ENCODE measurements around the gene NINL. TPM values are rescaled to one million over a fixed set of nuclear protein-coding genes. Genes with fewer than 3 reads are reported as not detected.
"Not testable (repeated sequence)": the region's sequence is repeated elsewhere in the genome, so short reads cannot be mapped to it uniquely, and the experiment has no call there.

Gene NINL
- total RNA-seq, 2 donors from 2014 or later = 3.8 to 5.1 TPM

DNA sequence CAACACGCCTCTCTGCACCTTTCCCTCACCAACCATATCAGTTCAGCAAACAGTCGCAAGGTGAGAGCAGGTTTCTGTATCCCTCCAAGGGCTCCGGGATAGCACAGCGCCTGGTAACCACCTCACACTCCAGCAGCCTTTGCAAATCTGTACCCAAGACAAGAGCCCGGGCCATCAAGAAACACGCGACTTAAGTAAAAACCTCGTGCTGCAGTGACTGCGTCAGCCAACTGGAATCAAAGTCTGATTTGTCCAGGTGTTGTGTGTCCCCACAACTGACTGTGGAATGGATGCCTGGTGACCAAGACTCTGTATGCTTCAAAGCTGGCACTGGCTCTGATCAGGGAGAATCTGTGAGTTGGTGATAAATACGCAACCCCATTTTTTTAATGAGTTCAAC, 74.1 kb downstream of the NINL start:
- DNase-seq (no peak), ATAC-seq (no peak)
- intact Hi-C loops (cut with DNase I) = no loop called here

DNA sequence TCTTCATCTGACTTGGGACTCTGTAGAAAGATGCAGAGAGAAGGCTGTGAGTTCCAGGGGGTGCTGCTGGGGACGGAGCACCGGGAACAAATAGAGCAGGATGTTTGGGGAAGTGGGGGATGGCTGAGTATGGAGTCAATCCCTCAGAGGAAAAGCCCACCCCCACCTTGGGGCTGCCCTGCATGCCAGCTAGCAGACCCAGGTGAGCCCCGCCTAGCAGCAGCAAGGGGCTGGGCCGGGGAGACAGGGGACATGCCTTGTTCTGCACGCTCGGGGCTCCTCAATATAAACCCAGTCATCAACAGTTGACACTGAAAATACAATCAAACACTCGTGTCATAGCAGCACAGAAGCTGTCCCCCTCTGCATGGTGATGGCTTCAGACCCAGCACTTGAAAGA, 74.6 kb downstream of the NINL start:
- DNase-seq = no peak
- no peak for ATAC-seq
- intact Hi-C loops (cut with DNase I) = no loop called here

DNA sequence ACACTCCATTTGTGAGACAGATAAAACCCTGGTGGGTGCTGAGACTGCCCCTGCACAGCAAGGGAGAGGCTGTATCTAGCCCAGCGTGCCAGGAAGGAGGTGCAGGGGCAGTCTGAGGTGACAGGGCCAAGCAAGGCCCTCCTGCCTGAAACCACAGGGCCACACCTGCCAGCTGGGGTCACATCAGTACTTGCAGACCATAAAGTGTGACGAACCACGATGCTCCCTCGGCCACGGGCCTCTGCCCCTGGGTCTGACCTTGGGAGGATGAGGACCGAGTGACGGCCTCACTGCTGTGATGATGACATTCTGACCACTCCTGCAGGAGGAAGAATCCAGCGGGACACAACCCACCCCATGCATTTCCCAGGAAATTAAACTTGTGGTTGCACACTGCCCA, 75.1 kb downstream of the NINL start:
- no peak for ATAC-seq
- intact Hi-C loops (cut with DNase I) = no loop called here
- DNase-seq = no peak

DNA sequence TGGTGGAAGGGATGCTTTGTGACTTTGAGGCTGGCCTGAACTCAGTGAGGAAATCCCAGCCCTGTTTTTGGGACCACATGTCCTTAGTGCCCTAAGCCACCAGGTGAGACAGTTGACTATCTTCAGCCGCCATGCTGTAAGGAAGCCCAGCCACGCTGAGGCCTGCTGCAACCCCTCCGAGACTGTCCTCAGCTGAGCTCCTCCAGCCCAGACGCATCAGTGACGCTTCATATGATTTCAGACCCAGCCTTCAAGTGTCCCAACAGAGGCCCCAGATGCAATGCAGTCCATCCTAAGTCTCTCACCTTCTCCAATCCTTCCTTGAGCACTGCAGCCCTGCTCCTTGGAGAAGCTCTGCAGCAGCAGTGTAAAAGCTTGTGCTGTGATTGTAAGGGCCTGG, 76.2 kb downstream of the NINL start:
- intact Hi-C loops (cut with DNase I) = no loop called here
- ATAC-seq = no peak

DNA sequence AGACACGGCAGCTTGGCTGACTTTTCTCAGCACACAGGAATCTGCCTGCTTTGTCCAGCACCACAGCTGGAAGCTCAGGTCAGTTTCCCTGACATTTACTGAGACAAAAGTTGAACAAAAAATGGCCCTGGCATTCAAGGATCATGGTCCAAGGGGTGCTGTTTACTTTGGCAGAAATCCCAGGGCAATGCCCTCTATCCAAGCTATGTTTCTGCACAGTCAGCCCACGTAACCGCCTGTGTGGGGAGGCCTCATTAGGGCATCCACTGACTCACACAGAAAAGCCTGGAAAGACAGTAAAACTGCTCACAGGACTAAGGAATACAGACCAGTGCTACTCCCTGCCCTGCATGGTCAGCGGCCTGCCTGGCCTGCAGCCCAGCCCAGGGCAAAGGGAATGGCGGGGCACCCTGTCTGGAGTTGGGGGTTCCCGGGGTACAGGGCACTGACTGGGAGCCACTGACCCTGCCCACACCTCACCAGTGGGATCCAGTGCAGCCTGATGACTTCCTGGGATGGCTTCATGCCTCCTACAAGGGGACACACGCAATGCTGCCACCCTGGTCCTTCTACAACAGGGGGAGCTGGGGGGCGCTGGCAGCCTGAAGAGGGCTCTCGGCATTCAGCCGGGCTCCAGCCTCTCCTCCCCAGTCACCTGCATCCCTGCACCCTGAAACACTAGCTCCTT, 77.1 kb downstream of the NINL start:
- ATAC-seq (peak; percentile 59 to 94), DNase-seq (no peak)
- intact Hi-C loops (cut with DNase I) = no loop called here

More for the DNA sequence above, 76.2 kb downstream of the NINL start:
- no peak for DNase-seq

DNA sequence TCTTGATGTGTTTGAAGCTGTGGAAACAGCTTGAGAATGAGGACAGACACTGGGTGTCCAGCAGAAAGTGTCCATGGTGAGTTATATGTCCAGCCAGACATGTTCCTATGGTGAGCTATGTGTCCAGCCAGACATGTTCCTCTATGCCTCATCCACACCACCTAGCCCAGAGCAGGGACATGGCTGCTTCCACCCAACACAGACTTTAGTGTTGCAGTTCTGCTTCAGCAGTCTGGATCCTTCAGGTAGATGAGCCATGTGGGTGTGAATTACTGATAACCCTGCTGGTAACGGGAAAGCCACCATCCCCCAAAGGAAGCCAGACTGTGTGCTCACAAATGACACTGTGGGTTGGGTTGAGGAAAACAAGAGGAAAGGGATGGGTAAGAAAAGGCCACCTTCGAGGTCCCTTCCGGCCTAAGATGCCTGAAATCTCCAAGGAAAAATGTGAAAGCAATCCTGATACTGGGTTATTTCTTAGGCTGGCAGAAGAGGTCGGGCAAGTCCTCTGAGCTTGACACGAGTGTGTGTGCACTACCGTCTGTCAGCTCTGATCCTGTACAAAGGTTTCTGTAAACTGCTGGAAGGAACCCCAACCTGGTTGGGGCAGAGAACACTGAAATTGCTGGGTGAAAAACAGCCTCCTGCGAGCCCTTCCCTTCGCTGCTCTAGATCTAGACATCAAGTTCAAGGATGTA, 77.8 kb downstream of the NINL start:
- no peak for DNase-seq
- intact Hi-C loops (cut with DNase I) = no loop called here
- ATAC-seq = peak; percentile 14 to 38

DNA sequence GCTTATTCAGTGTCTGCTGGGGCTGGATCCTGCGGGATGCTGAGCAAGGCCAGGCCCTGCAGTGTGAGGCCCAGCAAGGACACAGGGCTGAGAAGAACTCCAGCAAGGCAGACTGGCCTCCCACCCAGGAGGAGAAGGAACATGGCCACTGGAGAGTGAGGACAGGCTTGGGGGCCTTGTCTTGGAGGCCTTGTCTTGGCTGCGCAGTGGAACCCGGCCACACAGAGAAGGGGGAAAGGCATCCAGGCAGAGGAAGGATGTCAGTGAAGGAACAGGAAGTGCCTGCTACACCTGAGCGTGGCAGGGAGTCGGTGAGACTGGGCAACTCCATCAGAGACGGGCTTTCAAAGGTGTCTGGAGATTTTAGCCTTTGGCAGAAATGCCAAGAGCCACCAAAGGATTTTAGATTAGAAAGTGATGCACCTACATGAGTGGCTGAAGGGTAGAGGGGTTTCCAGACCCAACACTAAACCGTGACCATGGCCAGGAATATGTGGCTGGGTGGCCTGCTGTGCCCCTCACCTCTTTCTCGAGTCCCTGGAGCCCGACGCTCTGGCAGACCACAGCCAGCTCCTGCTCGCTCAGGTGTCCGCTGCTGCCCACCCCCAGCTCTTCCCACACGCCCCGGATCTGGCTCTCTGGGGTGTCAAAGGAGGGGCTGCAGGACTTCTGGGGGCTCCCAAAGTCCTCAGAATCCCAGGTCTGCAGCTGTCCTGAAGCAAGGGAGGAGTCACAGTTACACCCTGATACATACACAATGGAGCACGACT, 80.8 kb downstream of the NINL start:
- intact Hi-C loops (cut with DNase I) = no loop called here
- no peak for ATAC-seq
- DNase-seq = no peak

DNA sequence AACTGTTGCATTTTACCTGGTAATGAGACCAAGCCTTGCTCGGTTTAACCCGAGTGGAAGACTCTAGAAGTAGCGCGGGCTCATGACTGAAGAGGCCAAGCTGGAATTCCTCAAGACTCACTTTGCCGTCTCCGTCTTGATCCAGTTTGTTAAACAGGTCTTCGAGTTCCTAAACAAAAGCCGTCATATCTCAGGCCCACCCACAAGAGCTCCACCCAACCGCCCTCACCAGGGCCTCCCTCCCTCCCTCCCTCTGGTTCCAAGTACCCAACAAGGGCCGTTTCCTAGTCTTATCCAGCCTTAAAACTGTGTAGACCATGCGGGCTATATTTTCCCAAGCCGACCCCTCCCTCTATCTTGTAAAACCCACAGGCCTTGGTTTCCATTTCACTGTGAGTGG, 81.4 kb downstream of the NINL start:
- no peak for DNase-seq
- no peak for ATAC-seq
- intact Hi-C loops (cut with DNase I) = no loop called here

DNA sequence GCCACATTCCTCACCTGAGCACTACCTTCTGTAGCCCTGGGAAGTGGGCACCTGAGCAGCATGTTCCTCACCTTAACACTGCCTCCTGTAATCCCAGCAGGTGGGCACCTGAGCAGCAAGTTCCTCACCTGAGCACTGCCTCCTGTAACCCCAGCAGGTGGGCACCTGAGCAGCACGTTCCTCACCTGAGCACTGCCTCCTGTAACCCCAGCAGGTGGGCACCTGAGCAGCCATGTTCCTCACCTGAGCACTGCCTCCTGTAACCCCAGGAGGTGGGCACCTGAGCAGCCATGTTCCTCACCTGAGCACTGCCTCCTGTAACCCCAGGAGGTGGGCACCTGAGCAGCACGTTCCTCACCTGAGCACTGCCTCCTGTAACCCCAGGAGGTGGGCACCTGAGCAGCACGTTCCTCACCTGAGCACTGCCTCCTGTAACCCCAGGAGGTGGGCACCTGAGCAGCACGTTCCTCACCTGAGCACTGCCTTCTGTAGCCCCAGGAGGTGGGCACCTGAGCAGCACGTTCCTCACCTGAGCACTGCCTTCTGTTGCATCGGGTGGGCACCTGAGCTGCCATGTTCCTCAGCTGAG, 82.2 kb downstream of the NINL start:
- intact Hi-C loops (cut with DNase I); DNase-seq; ATAC-seq: not testable (repeated sequence)

DNA sequence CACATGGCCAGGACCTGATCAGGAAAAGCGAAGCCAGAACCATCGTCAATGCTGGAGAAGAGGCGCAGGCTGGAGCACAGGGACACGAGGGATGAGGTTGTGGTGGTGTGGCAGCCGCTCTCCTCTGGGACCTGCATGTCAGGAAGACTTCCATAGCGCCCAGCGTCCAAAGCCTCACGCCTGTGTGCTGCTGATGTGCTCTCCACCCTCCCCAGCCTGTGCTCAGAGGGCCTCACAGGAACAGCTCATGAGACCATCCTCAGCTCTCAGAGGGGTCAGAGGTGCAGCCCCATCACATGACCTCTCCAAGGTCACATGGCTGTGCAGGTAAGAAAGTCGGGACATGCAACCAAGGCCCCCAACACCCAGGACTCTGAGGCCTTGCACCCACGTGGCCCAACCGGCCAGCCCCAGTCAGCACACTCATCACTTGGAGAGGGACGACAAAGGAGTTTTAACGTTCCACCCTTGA, 84.4 kb downstream of the NINL start:
- ATAC-seq (no peak), DNase-seq (no peak)
- intact Hi-C loops (cut with DNase I) = no loop called here

DNA sequence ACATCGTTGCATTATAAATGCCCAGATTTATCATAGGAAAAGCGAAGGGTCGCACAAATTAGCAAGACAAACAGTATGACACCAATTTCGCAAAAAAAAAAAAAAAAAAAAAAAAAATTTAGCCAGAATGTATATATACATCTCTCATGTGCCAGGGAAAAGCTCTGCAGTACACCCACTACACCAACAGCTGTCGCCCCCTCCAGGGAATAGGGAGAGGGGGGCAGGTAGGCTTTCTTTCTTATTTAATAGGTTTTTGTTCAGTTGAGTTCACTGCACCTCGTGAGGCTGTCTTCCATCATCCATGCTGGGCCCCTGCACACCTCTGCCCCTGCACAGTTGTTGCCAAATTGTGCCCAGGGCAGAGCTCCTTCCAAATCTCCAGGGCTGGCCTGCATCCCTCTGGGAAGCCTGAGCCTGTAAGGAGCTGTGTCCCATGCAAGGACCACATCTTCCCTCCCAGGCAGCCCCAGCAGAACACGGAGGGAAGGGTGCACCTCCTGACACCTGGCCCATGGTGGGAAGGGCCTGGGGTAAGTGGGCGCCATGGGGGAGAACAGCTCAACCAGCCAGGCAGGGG, 85.4 kb downstream of the NINL start:
- intact Hi-C loops (cut with DNase I) = no loop called here
- ATAC-seq (no peak), DNase-seq (no peak)

DNA sequence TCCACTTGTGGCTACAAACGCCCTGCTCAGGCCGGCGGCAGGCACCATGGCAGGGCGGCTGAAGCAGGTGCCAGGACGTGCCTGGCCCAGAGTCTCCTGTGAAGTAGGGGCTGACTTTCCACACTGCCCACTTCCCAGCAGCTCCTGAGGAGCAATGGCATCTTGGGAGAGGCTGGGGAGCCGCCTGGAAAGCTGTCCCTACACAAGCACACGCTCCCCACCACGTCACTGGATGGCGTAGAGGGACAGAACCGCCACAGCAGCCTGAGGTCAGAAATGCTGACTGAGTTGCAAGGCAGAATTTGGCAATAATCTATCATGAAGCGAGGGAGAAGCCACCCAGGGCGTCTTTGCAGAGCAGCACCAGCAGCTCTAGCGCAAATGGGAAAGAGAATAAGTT, 86.3 kb downstream of the NINL start:
- intact Hi-C loops (cut with DNase I) = no loop called here
- ATAC-seq = no peak
- DNase-seq = no peak

DNA sequence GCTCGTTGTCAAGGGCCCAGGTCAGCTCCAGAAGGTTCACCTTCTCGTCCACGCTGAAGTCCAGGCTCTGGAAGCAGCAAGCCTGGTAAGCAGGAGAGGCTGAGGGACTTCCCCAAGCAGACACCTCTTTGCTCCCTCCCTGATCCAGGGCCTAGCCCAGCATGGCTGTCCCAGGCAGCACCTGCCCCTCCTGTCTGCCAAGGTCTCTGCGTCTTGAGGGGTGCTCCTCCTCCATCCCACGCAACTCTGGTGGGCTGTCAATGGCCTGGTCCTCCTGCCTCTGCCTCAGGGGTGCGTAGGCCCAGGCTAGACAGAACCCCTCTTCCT, 87.1 kb downstream of the NINL start:
- intact Hi-C loops (cut with DNase I) = no loop called here
- DNase-seq = no peak
- ATAC-seq = no peak

DNA sequence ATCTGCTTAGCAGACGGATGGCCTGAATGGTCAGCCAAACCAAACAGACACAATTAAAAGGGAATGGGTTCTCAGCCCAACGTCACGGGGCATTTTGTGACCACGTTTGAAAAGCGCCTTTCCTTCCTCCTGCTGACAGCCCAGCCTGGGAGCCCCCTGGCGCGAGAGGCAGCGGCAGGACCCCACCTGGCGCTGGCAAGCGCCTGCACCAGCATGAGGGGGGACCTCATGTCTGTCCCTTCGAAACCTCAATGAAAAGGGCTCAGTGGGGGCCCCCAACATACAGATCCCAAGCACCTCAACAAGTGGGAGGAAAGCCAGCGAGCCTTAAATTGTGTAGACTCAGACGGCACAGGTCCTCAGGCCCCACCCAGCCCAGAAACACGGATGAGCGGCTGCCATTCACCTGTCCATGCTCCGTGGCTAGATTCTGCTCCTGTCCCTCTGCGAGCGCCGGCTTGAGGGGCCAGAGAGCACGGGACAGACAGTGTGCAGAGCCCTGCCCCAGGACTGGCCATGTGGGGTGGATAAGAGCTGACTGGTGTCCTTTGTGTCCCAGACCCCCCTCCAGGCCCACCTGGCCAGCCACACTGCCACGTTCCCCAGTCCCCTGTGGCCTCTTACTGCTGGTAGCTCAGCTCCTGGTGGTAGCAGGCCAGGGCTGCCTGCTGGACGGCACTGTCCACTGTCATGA, 87.6 kb downstream of the NINL start:
- DNase-seq (no peak), ATAC-seq (no peak)
- intact Hi-C loops (cut with DNase I) = no loop called here

DNA sequence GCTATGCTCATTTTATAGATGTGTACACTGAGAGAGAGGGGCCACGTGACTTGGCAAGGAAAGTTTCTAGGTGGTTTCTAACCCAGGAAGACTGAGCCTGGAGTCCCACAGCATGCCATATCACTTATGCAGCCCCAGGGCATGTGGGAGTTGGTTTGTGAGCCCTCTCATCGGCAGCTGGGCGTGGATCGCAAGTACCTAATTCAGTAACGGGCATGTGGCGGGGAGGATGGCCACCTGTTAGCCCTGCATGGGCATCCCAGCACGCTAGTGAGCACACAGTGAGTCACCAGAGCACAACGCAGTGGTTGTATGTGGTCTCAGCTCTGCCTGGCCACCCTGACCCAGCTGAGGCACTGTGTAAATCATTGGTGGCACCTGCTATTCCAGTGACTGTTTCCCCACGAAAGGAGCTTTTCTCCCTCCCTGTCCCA, 88.3 kb downstream of the NINL start:
- ATAC-seq (no peak), DNase-seq (no peak)
- intact Hi-C loops (cut with DNase I) = no loop called here

DNA sequence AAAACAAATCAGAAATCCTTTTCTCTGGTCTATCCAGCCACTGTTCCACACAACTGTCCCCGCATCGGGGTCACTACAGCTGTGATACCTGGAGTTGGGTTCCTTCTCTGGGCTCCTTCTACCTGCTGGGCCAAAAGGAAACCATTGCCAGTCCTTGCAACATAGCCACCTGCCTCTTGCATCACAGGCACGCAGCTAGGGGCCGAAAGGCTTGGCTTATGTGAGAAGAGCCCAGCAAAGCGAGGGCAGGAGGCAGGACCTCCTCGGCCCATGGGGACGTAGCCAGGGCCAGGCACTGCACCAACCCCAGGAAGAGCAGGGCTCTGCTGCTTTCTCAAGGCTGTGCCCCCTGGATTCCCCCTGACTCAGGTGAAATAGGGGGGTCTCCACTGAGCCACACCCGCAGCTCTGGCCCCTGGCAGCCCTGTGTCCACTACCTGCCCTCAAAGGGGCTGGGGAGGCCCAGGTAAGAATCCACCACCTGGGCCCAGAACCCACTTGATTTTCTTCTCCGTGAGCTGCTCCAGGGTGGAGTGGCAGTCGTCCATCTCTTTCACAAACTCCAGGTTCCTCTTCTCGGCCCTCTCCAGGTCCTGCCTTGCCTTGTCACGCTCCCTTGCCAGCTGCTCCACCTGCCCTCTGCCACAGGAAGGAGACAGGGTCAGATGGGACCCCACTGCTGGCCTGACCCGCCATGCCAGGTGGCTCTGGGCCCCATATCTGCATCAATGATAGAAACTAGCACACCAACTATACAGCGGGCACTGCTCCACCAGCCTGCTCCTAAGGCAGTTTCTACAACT, 89.0 kb downstream of the NINL start:
- DNase-seq (no peak), ATAC-seq (no peak)
- intact Hi-C loops (cut with DNase I) = no loop called here

DNA sequence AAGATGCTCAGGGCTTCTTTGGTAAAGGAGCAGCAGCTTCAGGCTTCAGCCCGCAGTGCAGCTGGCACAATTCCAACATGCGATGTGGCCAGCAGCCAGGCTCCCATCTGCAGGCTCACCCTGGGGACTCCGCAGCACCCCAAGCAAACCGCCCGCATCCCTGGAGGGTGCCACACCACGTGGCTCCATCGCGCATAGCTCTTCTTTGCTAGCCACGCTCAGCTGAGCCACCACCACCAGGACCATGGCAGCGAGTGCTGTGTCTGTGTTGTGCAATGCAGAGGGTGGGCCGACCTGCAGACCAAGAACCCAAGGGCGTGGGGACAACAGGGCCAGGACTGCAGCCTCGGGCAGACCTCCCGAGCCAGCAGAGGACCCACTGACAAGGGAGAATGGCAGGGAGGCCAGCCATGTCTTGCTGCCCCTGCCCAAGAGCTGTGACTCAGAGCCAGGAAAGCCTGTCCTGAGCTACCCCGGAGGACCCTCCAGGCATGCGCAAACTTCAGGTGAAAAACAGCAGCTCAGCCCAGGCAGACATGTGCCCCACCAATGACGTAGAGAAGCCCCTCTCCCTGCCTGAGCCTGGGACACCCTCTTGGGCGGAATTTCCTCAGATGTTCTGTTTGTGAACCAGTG, 90.0 kb downstream of the NINL start:
- no peak for DNase-seq
- intact Hi-C loops (cut with DNase I) = no loop called here
- no peak for ATAC-seq

Data from left cardiac atrium (tissue), 4 donors.